NCI-H69 (cell line): ENCODE results near the gene PCTP.

Experiments used
- DNase-seq: peaks from one replicate; lab custom pipeline; 2025; lab: John Stamatoyannopoulos, UW

The PCTP gene

GRCh38 chr17:55757659-55758058, 6.8 kb downstream of the PCTP start:
- no peak for DNase-seq

- no peak for DNase-seq
Measured at GRCh38 chr17:55758171-55758570, 7.3 kb downstream of the PCTP start.

- DNase-seq, result no peak
Measured at GRCh38 chr17:55760643-55761355, 9.9 kb downstream of the PCTP start.

GRCh38 chr17:55762086-55762858, 11.4 kb downstream of the PCTP start:
- no peak for DNase-seq

GRCh38 chr17:55763856-55764255, 13.0 kb downstream of the PCTP start:
- DNase-seq, result no peak

- DNase-seq, result no peak
Measured at GRCh38 chr17:55764610-55765009, 13.8 kb downstream of the PCTP start.

GRCh38 chr17:55765472-55765871, 14.6 kb downstream of the PCTP start:
- no peak for DNase-seq

- DNase-seq, result no peak
Measured at GRCh38 chr17:55768936-55769624, 18.2 kb downstream of the PCTP start.

- DNase-seq, result peak; percentile 27
Measured at GRCh38 chr17:55769625-55770000, 18.8 kb downstream of the PCTP start.

GRCh38 chr17:55770196-55770870, 19.5 kb downstream of the PCTP start:
- peak; percentile 79 for DNase-seq

GRCh38 chr17:55772086-55772485, 21.2 kb downstream of the PCTP start:
- peak; percentile 11 for DNase-seq

GRCh38 chr17:55773671-55774070, 22.8 kb downstream of the PCTP start:
- no peak for DNase-seq

GRCh38 chr17:55774846-55775271, 24.0 kb downstream of the PCTP start:
- peak; percentile 97 for DNase-seq

- DNase-seq, result no peak
Measured at GRCh38 chr17:55776271-55776670, 25.4 kb downstream of the PCTP start.

GRCh38 chr17:55777471-55777971, 26.7 kb downstream of the PCTP start:
- DNase-seq, result no peak

- peak; percentile 47 for DNase-seq
Measured at GRCh38 chr17:55778389-55779118, 27.7 kb downstream of the PCTP start.

- DNase-seq, result peak; percentile 92
Measured at GRCh38 chr17:55783684-55784245, 32.9 kb downstream of the PCTP start.

- DNase-seq, result no peak
Measured at GRCh38 chr17:55784666-55785065, 33.8 kb downstream of the PCTP start.

- DNase-seq, result no peak
Measured at GRCh38 chr17:55785181-55785580, 34.3 kb downstream of the PCTP start.

GRCh38 chr17:55793272-55793671, 42.4 kb downstream of the PCTP start:
- DNase-seq, result no peak
